Dendritic cell treated with granulocyte-macrophage colony-stimulating factor and Interleukin-4, amounts not matched to agents 40 ng/mL and 50 ng/mL, for 4 days (primary cell): ENCODE measurements around the gene ACVRL1.

Experiments used
- H3K27ac Mint-ChIP-seq: one replicate; pipeline ENCODE4 v1.8.0; 2022; ENCODE audit warnings: mild to moderate bottlenecking, mixed read lengths
- H3K27me3 Mint-ChIP-seq: one replicate; pipeline ENCODE4 v1.8.0; 2022; ENCODE audit warnings: mild to moderate bottlenecking, mixed read lengths
- H3K36me3 Mint-ChIP-seq: one replicate; pipeline ENCODE4 v1.8.0; 2022; ENCODE audit warnings: low read depth, mixed read lengths
- H3K4me1 Mint-ChIP-seq: one replicate; pipeline ENCODE4 v1.8.0; 2022; ENCODE audit warnings: low read depth, mixed read lengths
- H3K4me3 Mint-ChIP-seq: one replicate; pipeline ENCODE4 v1.8.0; 2022; ENCODE audit warnings: mild to moderate bottlenecking, moderate library complexity, mixed read lengths
- H3K9me3 Mint-ChIP-seq: one replicate; pipeline ENCODE4 v1.8.0; 2022; ENCODE audit warnings: mixed read lengths
- intact Hi-C: fragments of 100-400 bp; cut with micrococcal nuclease; formaldehyde crosslinking; loops from one replicate; pipeline ENCODE4 v1.15.0; 2022

ACVRL1 gene

GRCh38 chr12:51954561-51955361 lies 47.5 kb downstream of the ACVRL1 start:
- Mint-ChIP-seq H3K27me3 (peaks cover 5% of the 10 kb centered on the region), H3K27ac (no peak overlapping the region), H3K4me1 (peaks cover 64% of the 10 kb centered on the region), H3K36me3 (peaks cover 7% of the 10 kb centered on the region), H3K9me3 (no peaks in the 10 kb centered on the region), H3K4me3 (no peak overlapping the region)
- intact Hi-C loops, result no loop called here

- Mint-ChIP-seq H3K27ac (no peak overlapping the region), H3K4me3 (no peak overlapping the region)
Observed at GRCh38 chr12:51955702-51956101, 48.4 kb downstream of the ACVRL1 start.

GRCh38 chr12:51958542-51958941 lies 51.2 kb downstream of the ACVRL1 start:
- Mint-ChIP-seq H3K36me3 (peaks cover 25% of the 10 kb centered on the region), H3K9me3 (no peaks in the 10 kb centered on the region), H3K27me3 (no peaks in the 10 kb centered on the region), H3K4me3 (no peak overlapping the region), H3K27ac (no peak overlapping the region), H3K4me1 (peaks cover 65% of the 10 kb centered on the region)
- intact Hi-C loops, result no loop called here

More at GRCh38 chr12:51955702-51956101, 48.4 kb downstream of the ACVRL1 start:
- Mint-ChIP-seq H3K9me3 (no peaks in the 10 kb centered on the region), H3K27me3 (no peaks in the 10 kb centered on the region), H3K36me3 (peaks cover 16% of the 10 kb centered on the region), H3K4me1 (peaks cover 69% of the 10 kb centered on the region)
- intact Hi-C loops, result no loop called here

GRCh38 chr12:51959211-51959610 lies 51.9 kb downstream of the ACVRL1 start:
- H3K36me3 Mint-ChIP-seq, result peaks cover 25% of the 10 kb centered on the region
- peaks cover 58% of the 10 kb centered on the region for H3K4me1 Mint-ChIP-seq
- H3K27me3 Mint-ChIP-seq, result no peaks in the 10 kb centered on the region
- intact Hi-C loops, result no loop called here
- H3K4me3 Mint-ChIP-seq, result no peak overlapping the region
- no peak overlapping the region for H3K27ac Mint-ChIP-seq
- H3K9me3 Mint-ChIP-seq, result no peaks in the 10 kb centered on the region

- H3K4me3 Mint-ChIP-seq, result no peak overlapping the region
- H3K36me3 Mint-ChIP-seq, result peaks cover 25% of the 10 kb centered on the region
- no peak overlapping the region for H3K27ac Mint-ChIP-seq
- no peaks in the 10 kb centered on the region for H3K27me3 Mint-ChIP-seq
- intact Hi-C loops, result no loop called here
- no peaks in the 10 kb centered on the region for H3K9me3 Mint-ChIP-seq
- peaks cover 51% of the 10 kb centered on the region for H3K4me1 Mint-ChIP-seq
Observed at GRCh38 chr12:51959921-51960320, 52.6 kb downstream of the ACVRL1 start.

GRCh38 chr12:51960488-51960887 lies 53.2 kb downstream of the ACVRL1 start:
- Mint-ChIP-seq H3K4me1 (peaks cover 45% of the 10 kb centered on the region), H3K27me3 (no peaks in the 10 kb centered on the region), H3K9me3 (no peaks in the 10 kb centered on the region), H3K27ac (no peak overlapping the region), H3K36me3 (peaks cover 25% of the 10 kb centered on the region), H3K4me3 (no peak overlapping the region)
- intact Hi-C loops, result no loop called here

- Mint-ChIP-seq H3K27ac (no peak overlapping the region), H3K27me3 (no peaks in the 10 kb centered on the region), H3K4me3 (no peak overlapping the region), H3K36me3 (peaks cover 27% of the 10 kb centered on the region), H3K4me1 (peaks cover 41% of the 10 kb centered on the region), H3K9me3 (no peaks in the 10 kb centered on the region)
- intact Hi-C loops, result no loop called here
Observed at GRCh38 chr12:51960890-51961289, 53.6 kb downstream of the ACVRL1 start.

- Mint-ChIP-seq H3K4me3 (no peak overlapping the region), H3K36me3 (peaks cover 30% of the 10 kb centered on the region), H3K27ac (no peak overlapping the region), H3K27me3 (no peaks in the 10 kb centered on the region), H3K4me1 (peaks cover 39% of the 10 kb centered on the region), H3K9me3 (no peaks in the 10 kb centered on the region)
- intact Hi-C loops, result no loop called here
Observed at GRCh38 chr12:51961834-51962233, 54.5 kb downstream of the ACVRL1 start.

- peaks cover 36% of the 10 kb centered on the region for H3K4me1 Mint-ChIP-seq
- H3K36me3 Mint-ChIP-seq, result peaks cover 30% of the 10 kb centered on the region
- no peaks in the 10 kb centered on the region for H3K27me3 Mint-ChIP-seq
- H3K9me3 Mint-ChIP-seq, result no peaks in the 10 kb centered on the region
- H3K4me3 Mint-ChIP-seq, result no peak overlapping the region
- no peak overlapping the region for H3K27ac Mint-ChIP-seq
- intact Hi-C loops, result no loop called here
Observed at GRCh38 chr12:51962737-51963136, 55.4 kb downstream of the ACVRL1 start.

GRCh38 chr12:51963477-51963876 lies 56.2 kb downstream of the ACVRL1 start:
- Mint-ChIP-seq H3K27ac (no peak overlapping the region), H3K4me1 (peaks cover 31% of the 10 kb centered on the region), H3K36me3 (peaks cover 30% of the 10 kb centered on the region), H3K27me3 (no peaks in the 10 kb centered on the region), H3K9me3 (no peaks in the 10 kb centered on the region), H3K4me3 (no peak overlapping the region)
- intact Hi-C loops, result no loop called here

- no peaks in the 10 kb centered on the region for H3K27me3 Mint-ChIP-seq
- H3K36me3 Mint-ChIP-seq, result peaks cover 6% of the 10 kb centered on the region
- no peaks in the 10 kb centered on the region for H3K9me3 Mint-ChIP-seq
- intact Hi-C loops, result loop anchor here (10.0 kb wide), 1 partner anchor 45 kb away; no protein-coding TSS in a partner anchor
- no peak overlapping the region for H3K4me3 Mint-ChIP-seq
- no peak overlapping the region for H3K27ac Mint-ChIP-seq
- H3K4me1 Mint-ChIP-seq, result peaks cover 47% of the 10 kb centered on the region
Observed at GRCh38 chr12:51969643-51970042, 62.3 kb downstream of the ACVRL1 start.

- Mint-ChIP-seq H3K4me1 (peaks cover 62% of the 10 kb centered on the region), H3K27me3 (no peaks in the 10 kb centered on the region), H3K4me3 (peak overlapping the region; percentile 2), H3K27ac (peak overlapping the region; percentile 73), H3K36me3 (peaks cover 13% of the 10 kb centered on the region), H3K9me3 (no peaks in the 10 kb centered on the region)
- intact Hi-C loops, result loop anchor here (10.0 kb wide), 1 partner anchor 46 kb away; no protein-coding TSS in a partner anchor
Observed at GRCh38 chr12:51970904-51971646, 63.8 kb downstream of the ACVRL1 start.

GRCh38 chr12:51971679-51972421 lies 64.5 kb downstream of the ACVRL1 start:
- H3K4me1 Mint-ChIP-seq, result peaks cover 70% of the 10 kb centered on the region
- H3K36me3 Mint-ChIP-seq, result peaks cover 19% of the 10 kb centered on the region
- intact Hi-C loops, result loop anchor here (10.0 kb wide), 1 partner anchor 47 kb away; no protein-coding TSS in a partner anchor
- H3K27ac Mint-ChIP-seq, result peak overlapping the region; percentile 73
- peak overlapping the region; percentile 60 for H3K4me3 Mint-ChIP-seq
- no peaks in the 10 kb centered on the region for H3K9me3 Mint-ChIP-seq
- H3K27me3 Mint-ChIP-seq, result no peaks in the 10 kb centered on the region

GRCh38 chr12:51972422-51972812 lies 65.1 kb downstream of the ACVRL1 start:
- peaks cover 22% of the 10 kb centered on the region for H3K36me3 Mint-ChIP-seq
- intact Hi-C loops, result loop anchor here (10.0 kb wide), 1 partner anchor 48 kb away; no protein-coding TSS in a partner anchor
- H3K4me1 Mint-ChIP-seq, result peaks cover 73% of the 10 kb centered on the region
- H3K4me3 Mint-ChIP-seq, result no peak overlapping the region
- H3K27me3 Mint-ChIP-seq, result no peaks in the 10 kb centered on the region
- peak overlapping the region; percentile 22 for H3K27ac Mint-ChIP-seq
- no peaks in the 10 kb centered on the region for H3K9me3 Mint-ChIP-seq
